ENCODE results near the gene RABL3.
"Not testable (repeated sequence)": the region's sequence is repeated elsewhere in the genome, so short reads cannot be mapped to it uniquely, and the experiment has no call there.

RABL3 gene

GRCh38 chr3:120742198-120742848 is at the start of gene RABL3, which contains the start of gene GTF2E1:
Gene RABL3 (minus strand): TSS chr3:120742516. CDS start chr3:120742507, 9 bp downstream.
Gene GTF2E1 (plus strand): TSS chr3:120742744. CDS start chr3:120750553, 7,809 bp downstream.
- peak; percentile 90 for DNase-seq (ENCODE audit: low read depth)

- DNase-seq (ENCODE audit: low read depth), result no peak
Measured at GRCh38 chr3:120791913-120792312, 49.6 kb upstream of the RABL3 start.

GRCh38 chr3:120791010-120791409 is 48.7 kb upstream of the RABL3 start:
- no peak for DNase-seq (ENCODE audit: low read depth)

GRCh38 chr3:120785832-120786231 is 43.5 kb upstream of the RABL3 start:
- DNase-seq (ENCODE audit: low read depth), result not testable (repeated sequence)

GRCh38 chr3:120780977-120781376 is 38.7 kb upstream of the RABL3 start:
- no peak for DNase-seq (ENCODE audit: low read depth)

GRCh38 chr3:120778776-120779175 is 36.5 kb upstream of the RABL3 start:
- no peak for DNase-seq (ENCODE audit: low read depth)

- no peak for DNase-seq (ENCODE audit: low read depth)
Measured at GRCh38 chr3:120775411-120775810, 33.1 kb upstream of the RABL3 start.

GRCh38 chr3:120773932-120774331 is 31.6 kb upstream of the RABL3 start:
- no peak for DNase-seq (ENCODE audit: low read depth)

GRCh38 chr3:120772081-120772480 is 29.8 kb upstream of the RABL3 start:
- no peak for DNase-seq (ENCODE audit: low read depth)

- DNase-seq (ENCODE audit: low read depth), result no peak
Measured at GRCh38 chr3:120770891-120771290, 28.6 kb upstream of the RABL3 start.

GRCh38 chr3:120769436-120769835 is 27.1 kb upstream of the RABL3 start:
- DNase-seq (ENCODE audit: low read depth), result no peak

GRCh38 chr3:120767106-120767505 is 24.8 kb upstream of the RABL3 start:
- DNase-seq (ENCODE audit: low read depth), result no peak

- no peak for DNase-seq (ENCODE audit: low read depth)
Measured at GRCh38 chr3:120766576-120766975, 24.3 kb upstream of the RABL3 start.

- no peak for DNase-seq (ENCODE audit: low read depth)
Measured at GRCh38 chr3:120765830-120766493, 23.6 kb upstream of the RABL3 start.

- no peak for DNase-seq (ENCODE audit: low read depth)
Measured at GRCh38 chr3:120764206-120764605, 21.9 kb upstream of the RABL3 start.

GRCh38 chr3:120763601-120764000 is 21.3 kb upstream of the RABL3 start:
- no peak for DNase-seq (ENCODE audit: low read depth)

GRCh38 chr3:120762615-120763014 is 20.3 kb upstream of the RABL3 start:
- no peak for DNase-seq (ENCODE audit: low read depth)

GRCh38 chr3:120758551-120758950 is 16.2 kb upstream of the RABL3 start:
- DNase-seq (ENCODE audit: low read depth), result not testable (repeated sequence)

- DNase-seq (ENCODE audit: low read depth), result no peak
Measured at GRCh38 chr3:120756061-120756460, 13.7 kb upstream of the RABL3 start.

- no peak for DNase-seq (ENCODE audit: low read depth)
Measured at GRCh38 chr3:120753810-120754209, 11.5 kb upstream of the RABL3 start.

GRCh38 chr3:120752865-120753264 is 10.5 kb upstream of the RABL3 start:
- DNase-seq (ENCODE audit: low read depth), result no peak

GRCh38 chr3:120752230-120752629 is 9.9 kb upstream of the RABL3 start:
- DNase-seq (ENCODE audit: low read depth), result no peak

- DNase-seq (ENCODE audit: low read depth), result no peak
Measured at GRCh38 chr3:120749843-120750242, 7.5 kb upstream of the RABL3 start.

GRCh38 chr3:120745466-120745865 is 3.1 kb upstream of the RABL3 start:
- no peak for DNase-seq (ENCODE audit: low read depth)
